ENCODE data around the gene WWOX. TPM values are rescaled to one million over a fixed set of nuclear protein-coding genes. Genes with fewer than 3 reads are reported as not detected.

Gene WWOX
- total and polyA plus RNA-seq, 2 of the 13 experiments (the other 11 are each of a cell fraction or from before 2014, with no cell fraction given) = 9.1 to 37.4 TPM

- peak; percentile 56; the same call in 1 of the 2 replicates for TF ChIP-seq ELF1 (CRISPR knock-in tag; IDR thresholded peaks at IDR 0.05)
- no peak for TF ChIP-seq ZNF562 (CRISPR knock-in tag; IDR thresholded peaks at IDR 0.05; ENCODE audit: borderline replicate concordance)
- TF ChIP-seq ZNF234 (CRISPR knock-in tag; conservative IDR thresholded peaks at IDR 0.05) = no peak
- TF ChIP-seq NFE2L1 (CRISPR knock-in tag; IDR thresholded peaks at IDR 0.05; ENCODE audit: borderline replicate concordance) = no peak
- TF ChIP-seq, protein P1, sequence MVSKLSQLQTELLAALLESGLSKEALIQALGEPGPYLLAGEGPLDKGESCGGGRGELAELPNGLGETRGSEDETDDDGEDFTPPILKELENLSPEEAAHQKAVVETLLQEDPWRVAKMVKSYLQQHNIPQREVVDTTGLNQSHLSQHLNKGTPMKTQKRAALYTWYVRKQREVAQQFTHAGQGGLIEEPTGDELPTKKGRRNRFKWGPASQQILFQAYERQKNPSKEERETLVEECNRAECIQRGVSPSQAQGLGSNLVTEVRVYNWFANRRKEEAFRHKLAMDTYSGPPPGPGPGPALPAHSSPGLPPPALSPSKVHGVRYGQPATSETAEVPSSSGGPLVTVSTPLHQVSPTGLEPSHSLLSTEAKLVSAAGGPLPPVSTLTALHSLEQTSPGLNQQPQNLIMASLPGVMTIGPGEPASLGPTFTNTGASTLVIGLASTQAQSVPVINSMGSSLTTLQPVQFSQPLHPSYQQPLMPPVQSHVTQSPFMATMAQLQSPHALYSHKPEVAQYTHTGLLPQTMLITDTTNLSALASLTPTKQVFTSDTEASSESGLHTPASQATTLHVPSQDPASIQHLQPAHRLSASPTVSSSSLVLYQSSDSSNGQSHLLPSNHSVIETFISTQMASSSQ (IDR thresholded peaks at IDR 0.05; ENCODE audit: low read depth) = no peak
- TF ChIP-seq, protein P1 (CRISPR knock-in tag; IDR thresholded peaks at IDR 0.05; ENCODE audit: borderline replicate concordance) = peak; percentile 21; the same call in 1 of the 2 replicates
- 0 out of 2 replicates have a peak, but pooled peaks have one; percentile 25 for TF ChIP-seq SOX5 (CRISPR knock-in tag; IDR thresholded peaks at IDR 0.05; ENCODE audit: borderline replicate concordance)
- no peak for TF ChIP-seq ZBTB42 (CRISPR knock-in tag; IDR thresholded peaks at IDR 0.05)
- TF ChIP-seq RCOR2 (CRISPR knock-in tag; IDR thresholded peaks at IDR 0.05) = peak; percentile 30; the same call in 1 of the 2 replicates
- peak; percentile 45; the same call in 1 of the 2 replicates for TF ChIP-seq ZGPAT (CRISPR knock-in tag; IDR thresholded peaks at IDR 0.05)
- 0 out of 2 replicates have a peak, but pooled peaks have one; percentile 48 for TF ChIP-seq ATF2 (CRISPR knock-in tag; IDR thresholded peaks at IDR 0.05)
- TF ChIP-seq LCORL (IDR thresholded peaks at IDR 0.05) = no peak
- peak; percentile 52; the same call in 1 of the 2 replicates for TF ChIP-seq LCORL (CRISPR knock-in tag; IDR thresholded peaks at IDR 0.05)
- 0 out of 2 replicates have a peak, but pooled peaks have one; percentile 11 for TF ChIP-seq ZSCAN31 (CRISPR knock-in tag; IDR thresholded peaks at IDR 0.05; ENCODE audit: low read depth)
- no peak; the same call in 1 of the 2 replicates for TF ChIP-seq FOXP4 (CRISPR knock-in tag; IDR thresholded peaks at IDR 0.05)
- peak; percentile 53; the same call in 1 of the 2 replicates for TF ChIP-seq KDM2A (CRISPR knock-in tag; IDR thresholded peaks at IDR 0.05; ENCODE audit: borderline replicate concordance, low read depth)
- TF ChIP-seq HDAC2 (CRISPR knock-in tag; IDR thresholded peaks at IDR 0.05) = peak; percentile 69
- TF ChIP-seq STAG1 (CRISPR knock-in tag; IDR thresholded peaks at IDR 0.05) = peak; percentile 91
- peak; percentile 77; the same call in 1 of the 2 replicates for TF ChIP-seq PITX1 (CRISPR knock-in tag; IDR thresholded peaks at IDR 0.05)
- TF ChIP-seq ZNF607 (CRISPR knock-in tag; IDR thresholded peaks at IDR 0.05; ENCODE audit: borderline replicate concordance) = no peak
Observed at GRCh38 chr16:78249056-78249455, 149.6 kb downstream of the WWOX start (continued).
